GM19324 (cell line): ENCODE results near the gene COX6B2.

Experiments
- ATAC-seq: cut with Tn5 transposase; IDR thresholded peaks from one replicate; pipeline ENCODE4 v1.9.1; 2021; ENCODE audit warnings: mild to moderate bottlenecking, moderate library complexity; ENCODE audit not compliant: unreplicated experiment, low FRiP score

Gene COX6B2

GRCh38 chr19:55383279-55384130, 29.0 kb upstream of the COX6B2 start:
- ATAC-seq: no peak

- ATAC-seq: no peak
These were observed 28.1 kb upstream of the COX6B2 start for GRCh38 chr19:55382522-55383054.

- no peak for ATAC-seq
These were observed 27.5 kb upstream of the COX6B2 start for GRCh38 chr19:55382013-55382412.

GRCh38 chr19:55379174-55379573, 24.7 kb upstream of the COX6B2 start:
- no peak for ATAC-seq

- no peak for ATAC-seq
These were observed 23.0 kb upstream of the COX6B2 start for GRCh38 chr19:55377356-55378131.

- ATAC-seq: no peak
These were observed 21.9 kb upstream of the COX6B2 start, which contains the start of gene TMEM190 for GRCh38 chr19:55376241-55376933. TSS of gene TMEM190 (plus strand) at chr19:55376826. CDS start at chr19:55376854, 28 bp downstream.

- ATAC-seq: no peak
These were observed 19.7 kb upstream of the COX6B2 start for GRCh38 chr19:55373993-55374757.

- ATAC-seq: no peak
These were observed 18.9 kb upstream of the COX6B2 start for GRCh38 chr19:55373306-55373992.

- no peak for ATAC-seq
These were observed 18.0 kb upstream of the COX6B2 start for GRCh38 chr19:55372316-55373081.

GRCh38 chr19:55370305-55370988, 15.9 kb upstream of the COX6B2 start, which contains the start of gene IL11:
TSS of gene IL11 (minus strand) at chr19:55370463. CDS start at chr19:55370310, 153 bp downstream.
- ATAC-seq: no peak

GRCh38 chr19:55369653-55370304, 15.3 kb upstream of the COX6B2 start:
- no peak for ATAC-seq

- ATAC-seq: no peak
These were observed 14.4 kb upstream of the COX6B2 start for GRCh38 chr19:55368701-55369563.

- ATAC-seq: no peak
These were observed 13.6 kb upstream of the COX6B2 start for GRCh38 chr19:55368106-55368505.

- ATAC-seq: no peak
These were observed 12.3 kb upstream of the COX6B2 start for GRCh38 chr19:55366790-55367189.

GRCh38 chr19:55365964-55366363, 11.4 kb upstream of the COX6B2 start:
- no peak for ATAC-seq

- ATAC-seq: no peak
These were observed 10.7 kb upstream of the COX6B2 start for GRCh38 chr19:55365245-55365644.
